Spleen (tissue), 11 donors: Measurements from ENCODE around the gene PNPLA8. TPM values are rescaled to one million over a fixed set of nuclear protein-coding genes. Genes with fewer than 3 reads are reported as not detected.

Source experiments
- DNase-seq: peaks from one replicate; pipeline ENCODE4 v3.0.0-alpha.2; 2020
- H3K27ac ChIP-seq, 8 donors: fragments of 200-600 bp; sonication (generic) in 7 of 8; 1 replicate in 4 of 8; 2 replicates in 4 of 8; pipeline versions ENCODE4 v1.5.0 to v1.8.0; 2016 to 2021; ENCODE audit warnings: inconsistent platforms in 4 of 8, mild to moderate bottlenecking in 4 of 8, moderate library complexity in 1 of 8
- H3K27me3 ChIP-seq, 7 donors: fragments of 200-600 bp; sonication (generic) in 6 of 7; replicated peaks in 1 of 7; 1 replicate in 4 of 7; 2 replicates in 3 of 7; pipeline versions ENCODE4 v1.5.0 to v1.8.0; 2016 to 2021; ENCODE audit warnings: inconsistent platforms in 3 of 7, mild to moderate bottlenecking in 1 of 7
- H3K36me3 ChIP-seq, 6 donors: fragments of 200-600 bp; sonication (generic) in 5 of 6; 1 replicate in 4 of 6; 2 replicates in 2 of 6; pipeline versions ENCODE4 v1.5.0 to v1.8.0; 2016 to 2021; ENCODE audit warnings: inconsistent platforms in 2 of 6
- H3K4me1 ChIP-seq, 6 donors: fragments of 200-600 bp; sonication (generic) in 5 of 6; 1 replicate in 3 of 6; 2 replicates in 3 of 6; pipeline versions ENCODE4 v1.5.0 to v1.8.0; 2016 to 2021; ENCODE audit warnings: inconsistent platforms in 3 of 6
- H3K4me3 ChIP-seq, 8 donors: fragments of 200-600 bp; sonication (generic) in 7 of 8; 1 replicate in 4 of 8; 2 replicates in 4 of 8; pipeline versions ENCODE4 v1.5.0 to v1.8.0; 2016 to 2021; ENCODE audit warnings: inconsistent platforms in 4 of 8, mild to moderate bottlenecking in 4 of 8, moderate library complexity in 2 of 8
- H3K9me3 ChIP-seq, 8 donors: fragments of 200-600 bp; sonication (generic) in 7 of 8; 1 replicate in 4 of 8; 2 replicates in 4 of 8; pipeline versions ENCODE4 v1.5.0 to v1.8.0; 2016 to 2021; ENCODE audit warnings: inconsistent platforms in 4 of 8
- CTCF ChIP-seq, 11 experiments: fragments of 200-600 bp in 7 of 11; fragments of 450-650 bp in 4 of 11; sonication (generic) in 4 of 11; IDR thresholded peaks in 8 of 11; conservative IDR thresholded peaks in 3 of 11; 1 replicate in 7 of 11; 2 replicates in 4 of 11; pipeline versions ENCODE4 v1.4.0 to v1.8.0; 2016 to 2021; ENCODE audit warnings: antibody characterized with exemption in 11 of 11, inconsistent platforms in 4 of 11, mild to moderate bottlenecking in 1 of 11
- POLR2A ChIP-seq, 3 donors: fragments of 450-650 bp; IDR thresholded peaks; one replicate each; pipeline ENCODE4 v1.5.1; 2017; ENCODE audit warnings: antibody characterized with exemption in 3 of 3, mild to moderate bottlenecking in 1 of 3
- POLR2AphosphoS5 ChIP-seq, 3 donors: sonication (generic); formaldehyde crosslinking; IDR thresholded peaks; one replicate each; pipeline ENCODE4 v1.5.1; 2017; ENCODE audit warnings: antibody characterized with exemption in 3 of 3
- WGBS, 5 donors: extraction: QIAGEN DNeasy Blood & Tissue Kit in 3 of 5; methylation state at CpG; one replicate each; pipeline versions ENCODE4 v1.1.5 to v1.1.7; 2013 to 2018; 5-methylcytosine and 5-hydroxymethylcytosine counted together
- intact Hi-C: fragments of 100-400 bp; cut with DNase I; formaldehyde crosslinking; loops from one replicate; pipeline ENCODE4 v1.15.0; 2023; ENCODE audit warnings: low total_unique reads
- polyA plus RNA-seq, 3 donors: library from polyadenylated mRNA; stranded (reverse); fragments of 200-250 nt; gene quantifications; one replicate each; pipeline ENCODE4 v1.2.1, GENCODE V29; 2013
- total RNA-seq, 7 donors: library from RNA; depleted of rRNA in 3 of 7; stranded (reverse); fragments of >200 nt in 3 of 7; fragmentation: NEBNext Ultra II Directional in 4 of 7; extraction: Animal tissue kit (Norgen Biotek cat#: 25700) in 4 of 7; gene quantifications; one replicate each; pipeline versions ENCODE4 v1.1.0 to v1.2.1, GENCODE V29; 2016 to 2021
- donor health status: healthy with polysubstance abuse.
- donor health status: DM: no; HTN: no; CAD: no; lungs with moderate emphysema.
- donor health status: DM: no; HTN: no; CAD: no.
- donor health status: Bipolar disorder and iron deficiency.
- donor health status: healthy.
- donor health status: DM: no; HTN: no; CAD: no.
- donor health status: DM: yes; HTN: yes; CAD: no.

The PNPLA8 gene
- total and polyA plus RNA-seq, 10 donors: 11.9 to 35.7 (median 29.5) TPM

DNA sequence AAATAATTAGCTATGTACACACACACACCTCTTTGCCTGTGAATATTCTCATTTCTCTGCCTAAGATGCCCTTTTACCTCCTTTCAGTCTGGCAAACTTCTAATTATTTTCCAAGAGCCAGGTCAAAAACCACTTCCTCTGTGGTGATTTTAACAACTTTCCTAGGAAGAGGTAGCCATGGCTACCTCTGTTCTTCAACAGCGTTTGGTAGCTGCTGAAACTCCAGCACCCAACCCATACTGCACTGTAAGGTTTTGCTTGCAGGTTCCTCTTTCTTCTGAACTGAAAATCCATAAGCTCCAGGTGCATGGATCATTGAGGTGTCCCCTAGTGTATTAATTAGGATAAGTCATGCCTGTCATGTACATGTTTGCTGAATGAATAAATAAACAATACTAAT, 95.3 kb downstream of the PNPLA8 start:
- intact Hi-C loops: no loop called here
- no peaks in the 10 kb centered on the region for H3K4me1 ChIP-seq
- no peak for DNase-seq
- H3K36me3 ChIP-seq: no peaks in the 10 kb centered on the region
- WGBS, 5 donors: 5 to 27% (median 13%) methylated on average over 1 of the region's 1 CpG
- no peaks in the 10 kb centered on the region for H3K9me3 ChIP-seq
- TF ChIP-seq POLR2A (IDR thresholded peaks at IDR 0.05): no peak
- no peak for TF ChIP-seq POLR2AphosphoS5 (IDR thresholded peaks at IDR 0.05)
- no peak for TF ChIP-seq CTCF (IDR thresholded peaks at IDR 0.05 in 8 of 11, conservative IDR thresholded peaks at IDR 0.05 in 3 of 11)
- H3K27me3 ChIP-seq: peaks cover 0 to 8% (median 0%) of the 10 kb centered on the region in 7 donors
- no peak overlapping the region for H3K27ac ChIP-seq
- no peak overlapping the region for H3K4me3 ChIP-seq

DNA sequence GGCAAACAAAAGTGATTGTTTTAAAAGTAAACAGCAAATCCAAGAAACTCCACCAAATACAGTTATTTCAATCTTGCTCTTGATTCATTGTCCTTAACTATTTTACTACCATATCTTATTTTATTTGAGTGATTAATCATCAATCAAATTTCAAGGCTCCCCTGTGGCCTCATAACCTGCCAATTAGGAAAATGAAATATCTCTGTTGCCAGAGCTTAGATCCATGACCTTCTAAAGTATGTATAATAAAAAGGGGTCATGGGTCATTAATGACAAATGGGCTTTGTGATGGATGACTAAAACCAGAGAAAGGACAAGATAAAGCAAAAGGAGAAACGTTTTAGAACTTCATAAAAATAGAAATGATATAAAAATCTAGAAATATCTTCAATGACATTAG, 98.2 kb downstream of the PNPLA8 start:
- Histone ChIP-seq H3K4me3 (no peak overlapping the region), H3K4me1 (no peaks in the 10 kb centered on the region), H3K9me3 (no peaks in the 10 kb centered on the region), H3K36me3 (no peaks in the 10 kb centered on the region), H3K27ac (no peak overlapping the region), H3K27me3 (peaks cover 0 to 17% (median 0%) of the 10 kb centered on the region in 7 donors)
- DNase-seq: no peak
- WGBS, 5 donors: 21 to 47% (median 33%) methylated on average over 1 of the region's 1 CpG
- TF ChIP-seq POLR2A (IDR thresholded peaks at IDR 0.05) (no peak), POLR2AphosphoS5 (IDR thresholded peaks at IDR 0.05) (no peak), CTCF (IDR thresholded peaks at IDR 0.05 in 8 of 11, conservative IDR thresholded peaks at IDR 0.05 in 3 of 11) (no peak)
- intact Hi-C loops: no loop called here

GRCh38 chr7:108425714-108426275, 100.1 kb downstream of the PNPLA8 start:
- Histone ChIP-seq H3K36me3 (no peaks in the 10 kb centered on the region), H3K9me3 (no peaks in the 10 kb centered on the region), H3K4me1 (no peaks in the 10 kb centered on the region), H3K4me3 (no peak overlapping the region), H3K27ac (no peak overlapping the region), H3K27me3 (peaks cover 0 to 22% (median 0%) of the 10 kb centered on the region in 7 donors)
- WGBS, 5 donors: 65 to 87% (median 73%) methylated on average over 2 of the region's 2 CpGs
- no peak for DNase-seq
- intact Hi-C loops: no loop called here
- no peak for TF ChIP-seq CTCF (IDR thresholded peaks at IDR 0.05 in 8 of 11, conservative IDR thresholded peaks at IDR 0.05 in 3 of 11)
- no peak for TF ChIP-seq POLR2AphosphoS5 (IDR thresholded peaks at IDR 0.05)
- TF ChIP-seq POLR2A (IDR thresholded peaks at IDR 0.05): no peak

DNA sequence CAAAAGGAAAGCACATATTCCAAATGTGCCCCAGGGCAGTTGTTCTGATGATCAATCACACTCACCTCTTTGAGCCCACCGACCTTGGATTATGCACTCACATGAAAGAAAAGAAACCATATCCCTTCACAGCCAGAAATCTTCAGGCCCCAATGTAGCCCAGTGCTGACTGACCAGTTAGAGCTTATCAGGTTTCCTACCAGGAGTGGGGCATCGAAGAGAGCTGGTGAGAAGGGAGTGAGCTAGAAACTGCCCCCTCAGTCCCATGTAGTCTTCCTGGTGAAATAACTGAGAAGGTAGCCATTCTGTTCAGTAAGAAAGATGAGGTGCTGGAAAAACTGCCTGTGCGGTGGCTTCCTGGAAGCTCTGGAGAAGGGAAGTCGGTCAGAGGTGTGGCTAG, 101.9 kb downstream of the PNPLA8 start:
- peaks cover 0 to 4% (median 0%) of the 10 kb centered on the region in 6 donors for H3K4me1 ChIP-seq
- H3K27me3 ChIP-seq: peaks cover 0 to 30% (median 0%) of the 10 kb centered on the region in 7 donors

More for the DNA sequence above, 101.9 kb downstream of the PNPLA8 start:
- H3K36me3 ChIP-seq: no peaks in the 10 kb centered on the region
- TF ChIP-seq POLR2A (IDR thresholded peaks at IDR 0.05) (no peak), CTCF (IDR thresholded peaks at IDR 0.05 in 8 of 11, conservative IDR thresholded peaks at IDR 0.05 in 3 of 11) (no peak), POLR2AphosphoS5 (IDR thresholded peaks at IDR 0.05) (no peak)
- DNase-seq: no peak
- intact Hi-C loops: no loop called here
- no peak overlapping the region for H3K4me3 ChIP-seq
- WGBS, 5 donors: 75 to 83% (median 76%) methylated on average over 4 of the region's 4 CpGs
- no peak overlapping the region for H3K27ac ChIP-seq
- no peaks in the 10 kb centered on the region for H3K9me3 ChIP-seq
